OCI-LY1 (cell line): ENCODE measurements around the gene FRMD5.
"Not testable (repeated sequence)": the region's sequence is repeated elsewhere in the genome, so short reads cannot be mapped to it uniquely, and the experiment has no call there.

Experiments
- H2AFZ ChIP-seq: fragments of 200-600 bp; sonication (generic), shearing (Covaris generic); 2 replicates; pipeline ENCODE4 v1.6.0; 2014; ENCODE audit warnings: antibody characterized with exemption, mild to moderate bottlenecking, low read length
- H3F3A ChIP-seq: fragments of 200-600 bp; sonication (generic), shearing (Covaris generic); 2 replicates; pipeline ENCODE4 v1.6.0; 2014; ENCODE audit warnings: mild to moderate bottlenecking, antibody characterized with exemption, low read length, moderate library complexity; ENCODE audit not compliant: insufficient read depth
- H3K27ac ChIP-seq: fragments of 200-600 bp; sonication (generic); 2 replicates; pipeline ENCODE4 v1.5.1; 2014; ENCODE audit warnings: low read length, mixed run types, mild to moderate bottlenecking, low read depth; ENCODE audit not compliant: poor library complexity, severe bottlenecking
- H3K27me3 ChIP-seq: fragments of 200-600 bp; sonication (generic); 2 replicates; pipeline ENCODE4 v1.6.0; 2014; ENCODE audit warnings: antibody characterized with exemption, mild to moderate bottlenecking, low read length, moderate library complexity; ENCODE audit not compliant: insufficient read depth
- H3K36me3 ChIP-seq: fragments of 200-600 bp; sonication (generic); 2 replicates; pipeline ENCODE4 v1.6.1; 2014; ENCODE audit warnings: mild to moderate bottlenecking, antibody characterized with exemption, low read length, moderate library complexity, mixed read lengths; ENCODE audit not compliant: insufficient read depth
- H3K4me1 ChIP-seq: fragments of 200-600 bp; sonication (generic); 2 replicates; pipeline ENCODE4 v1.5.1; 2014; ENCODE audit warnings: mild to moderate bottlenecking, low read length, moderate library complexity; ENCODE audit not compliant: insufficient read depth, severe bottlenecking
- H3K4me2 ChIP-seq: fragments of 200-600 bp; sonication (generic), shearing (Covaris generic); 2 replicates; pipeline ENCODE4 v1.6.1; 2014; ENCODE audit warnings: low read length
- H3K4me3 ChIP-seq: fragments of 200-600 bp; sonication (generic); 2 replicates; pipeline ENCODE4 v1.5.1; 2014; ENCODE audit warnings: low read length, low read depth, mild to moderate bottlenecking, mixed read lengths; ENCODE audit not compliant: poor library complexity, severe bottlenecking
- H3K79me2 ChIP-seq: fragments of 200-600 bp; shearing (Covaris generic); 2 replicates; pipeline ENCODE4 v1.6.1; 2016; ENCODE audit warnings: mixed run types, low read length, mixed read lengths; ENCODE audit not compliant: insufficient read depth
- H3K9ac ChIP-seq: fragments of 200-600 bp; sonication (generic), shearing (Covaris generic); 2 replicates; pipeline ENCODE4 v1.6.1; 2014; ENCODE audit warnings: mild to moderate bottlenecking, low read length, mixed read lengths
- H3K9me2 ChIP-seq: fragments of 200-600 bp; sonication (generic), shearing (Covaris generic); 2 replicates; pipeline ENCODE4 v1.6.1; 2014; ENCODE audit warnings: low read depth, mild to moderate bottlenecking, low read length, mixed read lengths
- H3K9me3 ChIP-seq: fragments of 200-600 bp; shearing (Covaris generic); 2 replicates; pipeline ENCODE4 v1.6.1; 2014; ENCODE audit warnings: low read length, mixed read lengths
- H4K20me1 ChIP-seq: fragments of 200-600 bp; sonication (generic), shearing (Covaris generic); 2 replicates; pipeline ENCODE4 v1.6.0; 2016; ENCODE audit warnings: mild to moderate bottlenecking, low read length; ENCODE audit not compliant: insufficient read depth
- CTCF ChIP-seq: fragments of 200-600 bp; sonication (generic), shearing (Covaris generic); IDR thresholded peaks from 2 replicates; pipeline ENCODE4 v1.5.1; 2017; ENCODE audit warnings: mild to moderate bottlenecking, antibody characterized with exemption, low read length, moderate library complexity, mixed read lengths
- EZH2 ChIP-seq: fragments of 200-600 bp; sonication (generic), shearing (Covaris generic); IDR thresholded peaks from 2 replicates; pipeline ENCODE4 v1.8.0; 2017; ENCODE audit warnings: borderline replicate concordance, mixed run types, mild to moderate bottlenecking, antibody characterized with exemption, low read length, moderate library complexity, mixed read lengths

FRMD5 gene

GRCh38 chr15:44033894-44034293, 161.2 kb downstream of the FRMD5 start:
- Histone ChIP-seq H3K36me3 (no peaks in the 10 kb centered on the region), H3K79me2 (no peaks in the 10 kb centered on the region), H3K27me3 (no peaks in the 10 kb centered on the region), H3K4me1 (no peaks in the 10 kb centered on the region), H3K4me2 (no peak overlapping the region), H3K9me3 (no peaks in the 10 kb centered on the region), H2AFZ (no peak overlapping the region), H3K9me2 (no peaks in the 10 kb centered on the region), H4K20me1 (no peaks in the 10 kb centered on the region), H3K27ac (no peak overlapping the region), H3K4me3 (no peak overlapping the region), H3F3A (no peaks in the 10 kb centered on the region), H3K9ac (no peak overlapping the region)
- no peak for TF ChIP-seq EZH2
- TF ChIP-seq CTCF: no peak

GRCh38 chr15:44032820-44033219, 162.3 kb downstream of the FRMD5 start:
- H3K4me1 ChIP-seq, H3F3A ChIP-seq, H3K4me2 ChIP-seq, H4K20me1 ChIP-seq, H3K4me3 ChIP-seq, H3K27ac ChIP-seq, H3K36me3 ChIP-seq, H3K27me3 ChIP-seq, H3K9me2 ChIP-seq, H3K79me2 ChIP-seq, H3K9ac ChIP-seq, H3K9me3 ChIP-seq, H2AFZ ChIP-seq: not testable (repeated sequence)

- H3K4me2 ChIP-seq: no peak overlapping the region
- H3K27me3 ChIP-seq: no peaks in the 10 kb centered on the region
- H3K4me1 ChIP-seq: no peaks in the 10 kb centered on the region
- TF ChIP-seq CTCF: no peak
- TF ChIP-seq EZH2: no peak
- H3K79me2 ChIP-seq: no peaks in the 10 kb centered on the region
- H3K9ac ChIP-seq: no peak overlapping the region
- no peaks in the 10 kb centered on the region for H3F3A ChIP-seq
- H3K4me3 ChIP-seq: no peak overlapping the region
- no peak overlapping the region for H2AFZ ChIP-seq
- H3K27ac ChIP-seq: no peak overlapping the region
- no peaks in the 10 kb centered on the region for H3K9me2 ChIP-seq
- no peaks in the 10 kb centered on the region for H3K9me3 ChIP-seq
- H4K20me1 ChIP-seq: no peaks in the 10 kb centered on the region
- no peaks in the 10 kb centered on the region for H3K36me3 ChIP-seq
These were observed 165.0 kb downstream of the FRMD5 start for GRCh38 chr15:44029940-44030568.

GRCh38 chr15:44029003-44029402, 166.1 kb downstream of the FRMD5 start:
- TF ChIP-seq EZH2: no peak
- no peak for TF ChIP-seq CTCF
- no peaks in the 10 kb centered on the region for H3F3A ChIP-seq
- no peaks in the 10 kb centered on the region for H3K27me3 ChIP-seq
- no peak overlapping the region for H3K9ac ChIP-seq
- H3K4me3 ChIP-seq: no peak overlapping the region
- H3K36me3 ChIP-seq: no peaks in the 10 kb centered on the region
- H3K4me1 ChIP-seq: no peaks in the 10 kb centered on the region
- no peaks in the 10 kb centered on the region for H3K9me3 ChIP-seq
- no peaks in the 10 kb centered on the region for H4K20me1 ChIP-seq
- H3K27ac ChIP-seq: no peak overlapping the region
- no peak overlapping the region for H3K4me2 ChIP-seq
- H3K9me2 ChIP-seq: no peaks in the 10 kb centered on the region
- H2AFZ ChIP-seq: no peak overlapping the region
- H3K79me2 ChIP-seq: no peaks in the 10 kb centered on the region
